GM18505 (cell line): ENCODE data around the gene ST8SIA2.

ENCODE experiments used
- ATAC-seq: cut with Tn5 transposase; IDR thresholded peaks from one replicate; pipeline ENCODE4 v1.9.1; 2021; ENCODE audit not compliant: unreplicated experiment
- POLR2A ChIP-seq: IDR thresholded peaks from 4 replicates; pipeline ENCODE4 v1.6.1; 2011; ENCODE audit warnings: borderline replicate concordance; ENCODE audit not compliant: insufficient read depth, insufficient read length; ENCODE audit errors: extremely low read depth

Gene ST8SIA2

DNA sequence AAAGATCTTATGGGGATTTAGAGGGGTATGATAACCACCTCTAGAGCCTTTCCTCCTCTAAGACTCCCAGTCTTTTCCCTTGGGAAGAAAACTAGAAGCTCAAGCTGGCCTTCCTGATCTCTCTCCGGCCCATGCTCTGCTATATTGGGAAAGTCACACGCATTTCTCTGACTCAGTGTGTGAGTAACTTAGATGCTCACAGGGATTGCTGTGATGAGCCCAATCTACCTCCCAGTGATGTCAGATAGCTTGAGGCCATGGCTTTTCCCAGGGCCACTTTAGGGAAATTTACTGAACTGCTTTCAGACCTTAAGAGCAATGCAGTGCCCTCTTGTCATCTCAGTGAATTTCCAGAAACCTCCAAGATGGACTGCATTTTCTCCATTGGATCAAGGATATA lies 8.6 kb upstream of the ST8SIA2 start:
- no peak for TF ChIP-seq POLR2A
- no peak for ATAC-seq

DNA sequence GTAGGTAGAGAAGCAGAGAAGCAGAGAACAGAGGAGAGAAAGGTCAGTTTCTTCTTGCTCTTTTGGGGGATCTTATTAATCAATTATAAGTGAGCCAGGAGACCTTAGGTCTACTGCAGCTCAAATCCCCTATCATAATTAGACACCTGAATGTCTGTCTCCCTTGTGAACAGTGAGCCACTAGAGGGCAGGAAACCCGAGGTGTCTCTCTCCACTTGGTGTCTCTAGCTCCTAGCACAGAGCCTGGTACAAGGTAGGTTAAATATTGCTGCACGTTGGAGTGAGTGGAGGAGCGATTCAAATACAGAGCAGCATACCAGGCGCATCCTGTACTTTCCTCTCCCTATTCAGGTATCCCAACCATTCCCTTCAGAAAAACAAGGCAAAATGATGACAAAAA lies 2.0 kb upstream of the ST8SIA2 start:
- no peak for ATAC-seq

DNA sequence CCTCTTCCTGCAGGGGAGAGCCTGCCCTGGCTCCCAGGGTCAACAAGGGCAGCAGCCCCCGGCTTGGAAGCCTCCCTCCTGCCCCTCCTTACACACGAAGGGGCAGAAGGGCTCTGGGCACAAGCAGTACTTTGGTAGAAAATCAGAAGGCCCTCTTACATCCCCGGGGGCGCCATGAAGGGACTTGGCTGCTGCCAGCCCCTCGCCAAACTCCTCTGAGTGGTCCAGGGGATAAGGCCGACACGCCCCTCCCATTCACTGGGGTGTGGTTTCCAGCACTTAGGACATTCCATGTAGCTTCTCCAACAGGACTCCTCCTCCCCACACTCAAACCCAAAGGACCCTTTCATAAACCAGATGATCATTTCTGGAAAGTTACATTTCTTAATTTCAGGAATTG lies 1.2 kb upstream of the ST8SIA2 start:
- no peak for ATAC-seq
- no peak for TF ChIP-seq POLR2A

More for the DNA sequence above, 2.0 kb upstream of the ST8SIA2 start:
- no peak for TF ChIP-seq POLR2A

DNA sequence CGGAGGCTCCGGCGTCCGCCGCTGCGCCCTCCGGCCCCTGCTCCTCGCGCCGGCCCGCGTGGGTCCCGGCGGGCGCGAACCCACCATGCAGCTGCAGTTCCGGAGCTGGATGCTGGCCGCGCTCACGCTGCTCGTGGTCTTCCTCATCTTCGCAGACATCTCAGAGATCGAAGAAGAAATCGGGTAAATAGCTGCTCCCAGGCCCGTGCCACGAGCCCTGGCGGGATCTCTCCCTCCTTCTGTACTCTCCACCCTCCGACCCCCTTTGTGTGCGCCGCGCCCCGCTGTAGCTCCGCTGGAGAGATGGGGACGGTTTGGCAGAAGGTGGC lies 263 bp downstream of the ST8SIA2 start:
- TF ChIP-seq POLR2A, result no peak
- ATAC-seq, result no peak

DNA sequence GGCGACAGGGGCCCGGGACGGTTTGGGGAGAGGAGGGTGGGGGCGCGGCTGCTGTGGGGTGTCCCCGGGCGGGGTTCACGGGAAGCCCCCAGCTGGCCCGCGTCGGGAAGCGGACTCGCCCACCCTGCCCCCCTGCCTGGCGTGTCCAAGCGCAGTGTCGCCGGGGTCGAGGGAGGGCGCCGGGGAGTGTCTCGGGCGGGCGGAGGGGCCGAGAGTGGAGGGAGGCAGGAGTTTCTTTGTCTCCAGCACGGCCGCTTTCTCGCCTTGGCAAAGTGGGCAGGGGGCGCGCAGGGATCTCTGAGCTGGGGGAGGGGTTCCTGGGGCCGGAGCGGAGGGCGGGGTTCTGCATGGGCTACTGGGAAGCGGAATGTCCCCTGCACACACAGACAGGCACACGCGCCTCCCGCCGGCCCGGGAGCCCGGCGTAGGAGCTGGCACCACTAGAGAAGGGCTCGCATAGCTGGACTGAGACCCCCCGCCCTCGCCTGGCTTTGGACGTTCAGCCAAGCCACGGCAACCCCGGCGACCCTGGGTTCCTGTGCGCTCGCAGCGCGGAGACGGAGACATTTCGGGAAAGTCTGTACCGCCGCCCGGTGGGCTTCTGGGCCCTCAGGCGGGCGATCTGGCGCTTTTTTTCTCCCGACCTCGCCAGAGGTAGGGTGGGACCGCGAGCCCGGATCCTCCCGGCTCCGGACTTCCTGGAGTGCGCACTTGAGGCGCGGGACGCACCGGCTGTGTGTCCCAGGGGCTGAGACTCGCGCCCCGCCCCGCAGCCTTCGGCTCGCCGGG lies 822 bp downstream of the ST8SIA2 start:
- ATAC-seq, result no peak

DNA sequence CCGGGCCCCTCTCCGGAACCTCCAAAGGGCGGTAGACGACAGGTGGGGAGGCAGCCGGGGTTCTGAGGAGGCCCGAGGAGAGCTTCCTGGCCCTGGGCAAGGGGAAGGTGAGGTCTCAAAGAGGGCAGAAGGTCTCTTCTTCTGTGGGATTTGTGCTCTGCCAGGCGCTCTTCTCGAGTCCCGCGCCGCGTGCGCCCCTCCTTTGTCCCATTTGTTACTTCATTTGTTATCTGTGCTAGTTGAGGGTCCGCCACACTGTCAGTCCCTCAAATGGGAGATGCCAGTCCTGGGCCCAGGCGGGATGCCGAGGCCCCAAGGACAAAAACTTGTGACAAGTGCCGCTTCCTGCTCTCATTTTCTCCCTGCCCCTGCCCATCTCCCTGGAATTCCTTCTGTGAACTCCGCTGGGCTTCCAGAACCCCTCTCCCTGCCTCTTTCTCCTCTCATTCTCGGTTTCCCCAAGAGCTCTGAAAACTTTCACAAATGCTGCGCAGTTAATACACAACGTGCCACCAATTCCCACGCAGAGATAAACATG lies 1.5 kb downstream of the ST8SIA2 start:
- no peak for ATAC-seq
- TF ChIP-seq POLR2A, result no peak

More for the DNA sequence above, 822 bp downstream of the ST8SIA2 start:
- TF ChIP-seq POLR2A, result no peak

DNA sequence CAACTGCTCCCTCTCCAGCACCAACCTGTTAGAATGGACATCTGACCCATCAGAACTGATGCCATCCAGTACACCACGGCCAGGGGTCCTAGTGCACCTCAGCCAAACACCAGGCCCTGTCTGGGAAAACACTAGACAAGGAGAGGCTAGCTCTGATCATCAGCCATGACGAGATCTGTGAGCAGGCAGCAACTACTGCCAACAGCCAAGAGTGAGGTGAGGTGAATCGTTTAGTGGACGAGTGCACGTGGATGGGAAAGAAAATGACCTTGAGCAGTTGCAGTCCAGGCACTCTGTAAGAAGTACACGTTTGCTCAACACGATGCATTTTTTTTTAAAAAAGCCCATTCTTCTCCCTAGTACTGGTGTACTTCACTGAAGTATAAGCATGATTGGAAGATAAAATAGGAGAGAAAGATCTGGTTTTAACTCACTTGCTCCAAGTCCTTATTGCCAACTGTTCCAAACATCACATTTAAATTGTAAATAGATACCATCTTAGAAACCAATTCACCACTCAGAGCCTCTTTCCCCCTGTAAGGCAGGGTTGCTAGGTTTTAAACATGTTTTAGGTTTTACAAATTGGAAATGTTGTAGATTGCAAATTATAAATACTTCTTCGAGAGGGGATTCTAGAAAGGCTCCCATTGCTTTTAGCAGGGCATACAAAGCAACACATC lies 5.7 kb downstream of the ST8SIA2 start:
- no peak for ATAC-seq
- TF ChIP-seq POLR2A, result no peak

DNA sequence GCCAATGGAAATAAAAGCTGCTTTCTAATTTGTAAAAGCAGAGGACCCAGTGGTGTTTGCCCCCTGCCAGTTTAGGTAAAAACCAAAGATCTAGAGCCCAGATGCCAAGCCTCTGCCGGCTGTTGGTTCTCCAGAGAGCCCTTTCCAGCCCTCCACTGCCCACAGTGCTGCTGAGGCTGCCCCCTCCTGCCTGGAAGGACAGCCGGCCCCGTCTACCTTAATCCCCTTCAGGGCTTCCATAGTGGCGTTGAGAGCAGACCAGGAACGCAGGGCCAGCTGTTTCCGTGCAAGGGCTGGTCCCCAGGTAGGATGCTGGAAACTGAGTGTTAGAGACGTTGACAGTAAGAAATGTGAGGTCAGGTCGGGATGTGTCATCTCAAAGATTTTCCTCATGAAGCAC lies 6.9 kb downstream of the ST8SIA2 start:
- TF ChIP-seq POLR2A, result no peak
- no peak for ATAC-seq

DNA sequence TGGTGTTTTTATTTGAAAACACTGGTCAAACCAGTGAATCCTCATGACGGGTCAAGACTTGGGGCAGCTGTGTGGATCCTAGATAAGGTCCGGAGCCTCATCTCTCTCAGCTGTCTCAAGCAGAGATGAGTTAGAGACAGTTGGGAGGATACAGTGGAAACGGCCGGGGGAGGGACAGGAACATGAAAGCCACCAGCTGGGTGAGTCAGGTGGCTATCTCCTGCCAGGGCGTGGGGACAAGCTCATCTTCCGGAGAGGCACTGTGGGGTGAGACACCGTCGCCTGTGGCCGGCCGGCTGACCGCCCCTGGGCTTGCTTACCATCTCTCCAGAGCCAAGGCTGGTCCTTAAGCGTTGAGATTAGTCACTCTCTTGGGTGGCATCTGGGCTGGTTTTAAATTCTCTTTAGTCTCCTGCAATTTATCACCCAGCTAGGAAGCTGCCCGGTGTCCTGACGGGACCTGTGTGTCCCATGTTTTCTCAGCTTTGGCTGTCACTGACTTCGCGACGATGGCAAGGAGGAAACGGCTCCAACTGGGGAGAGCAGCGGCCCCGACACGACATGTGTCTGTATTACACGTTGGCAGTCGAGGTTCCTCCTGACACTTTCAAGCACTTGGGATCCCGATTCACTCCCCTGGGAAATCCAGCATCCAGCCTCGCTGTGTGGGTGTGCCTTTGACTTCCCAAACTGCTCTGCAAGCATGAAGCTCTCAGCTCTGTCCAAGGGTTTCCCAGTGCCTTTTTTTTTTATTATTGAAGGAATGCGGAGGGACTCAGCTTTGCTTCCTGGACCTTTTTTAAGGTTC lies 7.5 kb downstream of the ST8SIA2 start:
- TF ChIP-seq POLR2A, result no peak
- ATAC-seq, result no peak

DNA sequence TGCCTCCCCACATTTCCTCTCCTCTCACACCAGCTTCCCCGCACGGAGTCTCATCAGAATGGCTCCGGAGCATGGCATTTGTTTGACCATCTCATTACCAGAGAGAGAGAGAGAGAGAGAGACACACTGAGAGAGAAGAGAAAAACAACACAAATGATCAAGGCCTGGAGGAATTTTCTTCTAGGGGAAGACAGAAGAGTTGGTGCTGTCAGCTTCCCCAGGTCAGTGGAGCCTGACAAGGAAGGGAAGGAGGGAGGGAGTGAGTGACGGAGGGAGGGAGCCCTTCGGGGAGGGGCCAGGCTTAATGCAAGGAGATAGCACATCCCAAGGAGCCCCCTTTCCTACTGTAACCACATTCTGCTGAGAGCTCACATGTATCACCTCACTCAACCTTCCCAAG lies 9.1 kb downstream of the ST8SIA2 start:
- no peak for ATAC-seq
- TF ChIP-seq POLR2A, result no peak

DNA sequence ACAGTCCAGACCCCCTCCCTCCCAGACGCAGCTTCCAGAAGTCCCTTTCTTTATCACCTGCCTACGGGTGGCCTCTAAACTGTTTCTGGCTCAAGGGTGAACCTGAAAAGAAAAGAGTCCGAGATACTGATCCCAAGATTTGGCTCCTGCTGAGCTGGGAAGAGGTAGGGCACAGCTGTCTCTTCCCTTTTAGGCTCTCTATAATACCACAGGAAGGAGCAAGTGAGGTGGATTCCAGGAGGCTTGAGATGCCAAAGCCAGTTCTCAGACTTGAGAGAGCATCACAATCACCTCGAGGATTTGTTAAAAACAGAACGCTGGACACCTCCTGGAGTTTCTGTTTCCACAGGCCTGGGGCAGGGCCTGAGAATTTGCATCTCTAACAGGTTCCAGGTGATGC lies 12.3 kb downstream of the ST8SIA2 start:
- no peak for ATAC-seq
- no peak for TF ChIP-seq POLR2A

DNA sequence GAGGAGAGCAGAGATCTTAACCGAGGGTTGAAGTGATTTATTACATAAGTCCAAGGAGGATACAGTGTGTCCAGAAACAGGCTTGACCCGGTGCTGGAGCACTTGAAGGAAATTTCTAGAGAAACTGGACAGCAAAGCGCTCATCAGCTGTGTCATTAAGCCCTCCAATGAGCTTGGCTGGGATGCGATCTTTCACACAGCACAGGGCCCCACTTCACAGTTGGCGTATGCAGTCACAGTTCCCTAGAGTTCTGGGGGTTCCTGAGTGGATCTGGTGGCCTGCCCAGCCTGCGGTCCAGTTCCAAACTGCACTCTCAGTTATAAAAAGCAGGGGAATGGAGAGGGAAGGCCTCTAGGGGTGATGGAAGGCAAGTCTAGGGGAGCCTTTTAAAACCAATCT lies 13.6 kb downstream of the ST8SIA2 start:
- no peak for TF ChIP-seq POLR2A
- no peak for ATAC-seq

DNA sequence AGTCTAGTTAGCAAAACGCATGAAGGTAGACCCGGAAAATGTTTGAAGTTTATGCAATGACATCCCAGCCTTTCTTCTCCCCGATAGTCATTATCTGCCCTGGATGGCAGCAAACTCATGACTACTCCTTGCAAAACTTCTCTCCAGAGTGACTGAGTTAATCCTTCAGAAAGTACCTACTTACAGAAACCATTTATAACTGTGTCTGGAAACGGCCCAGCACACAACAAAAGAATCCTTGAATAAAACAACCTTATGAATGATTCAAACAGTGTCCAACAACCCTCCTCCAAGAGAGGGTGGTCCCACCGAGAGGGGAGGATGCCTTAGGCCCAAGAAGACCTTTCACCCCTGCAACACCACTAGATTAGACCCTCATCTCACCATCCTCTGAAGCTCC lies 14.2 kb downstream of the ST8SIA2 start:
- TF ChIP-seq POLR2A, result no peak
- ATAC-seq, result no peak
